Fibroblast of mammary gland (primary cell): ENCODE measurements around the gene SLC39A7.

Experiments
- DNase-seq: peaks from one replicate; pipeline ENCODE4 v3.0.0-alpha.2; 2010; ENCODE audit warnings: low read depth
- H3K4me3 ChIP-seq: 2 replicates; pipeline ENCODE4 v1.5.1; 2011; ENCODE audit warnings: low read depth, mild to moderate bottlenecking, low read length, moderate library complexity; ENCODE audit not compliant: control insufficient read depth
- CTCF ChIP-seq: conservative IDR thresholded peaks from 2 replicates; pipeline ENCODE4 v1.5.1; 2011; ENCODE audit warnings: low read depth, low read length, inconsistent platforms; ENCODE audit not compliant: control insufficient read depth, insufficient read depth

Gene SLC39A7

DNA sequence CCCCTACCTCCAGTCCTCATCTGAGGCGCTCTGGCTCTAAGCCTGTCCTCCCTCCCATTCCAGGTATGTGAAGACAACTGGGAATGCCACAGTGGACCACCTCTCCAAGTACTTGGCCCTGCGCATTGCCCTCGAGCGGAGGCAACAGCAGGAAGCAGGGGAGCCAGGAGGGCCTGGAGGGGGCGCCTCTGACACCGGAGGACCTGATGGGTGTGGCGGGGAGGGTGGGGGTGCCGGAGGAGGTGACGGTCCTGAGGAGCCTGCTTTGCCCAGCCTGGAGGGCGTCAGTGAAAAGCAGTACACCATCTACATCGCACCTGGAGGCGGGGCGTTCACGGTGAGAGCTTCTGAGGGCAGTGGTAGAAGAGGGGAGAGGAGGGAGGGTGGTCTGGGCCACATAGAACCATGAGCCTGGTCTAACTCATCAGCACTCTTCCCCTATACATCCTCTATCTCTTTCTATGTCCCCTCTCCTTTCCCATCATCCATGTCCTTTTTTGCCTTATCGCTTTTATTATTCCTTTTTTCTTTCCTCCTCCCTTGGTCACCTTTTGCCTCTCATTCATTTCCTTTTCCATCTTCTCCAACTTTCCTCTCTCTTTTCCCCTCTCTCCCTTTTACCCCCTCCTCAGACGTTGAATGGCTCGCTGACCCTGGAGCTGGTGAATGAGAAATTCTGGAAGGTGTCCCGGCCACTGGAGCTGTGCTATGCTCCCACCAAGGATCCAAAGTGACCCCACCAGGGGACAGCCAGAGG, 11.2 kb downstream of the SLC39A7 start:
- H3K4me3 ChIP-seq = no peak overlapping the region
- TF ChIP-seq CTCF = no peak
- DNase-seq = no peak

DNA sequence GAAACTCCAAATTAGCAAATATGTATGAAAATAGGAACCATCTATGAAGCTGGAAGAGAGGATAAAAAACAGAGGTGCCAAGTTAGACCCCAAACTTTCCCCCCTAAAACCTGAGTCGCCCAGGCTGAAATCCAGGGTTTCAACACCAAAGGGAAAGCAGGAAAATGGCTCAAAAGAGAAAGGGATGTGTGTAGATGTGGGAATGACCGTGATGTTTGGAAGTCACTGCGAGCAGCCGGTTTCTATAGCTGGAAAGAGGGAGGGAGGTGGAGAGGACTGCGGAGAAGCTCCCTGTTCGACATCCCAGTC, 12.1 kb downstream of the SLC39A7 start:
- no peak for DNase-seq
- no peak for TF ChIP-seq CTCF
- peak overlapping the region; percentile 55 for H3K4me3 ChIP-seq

DNA sequence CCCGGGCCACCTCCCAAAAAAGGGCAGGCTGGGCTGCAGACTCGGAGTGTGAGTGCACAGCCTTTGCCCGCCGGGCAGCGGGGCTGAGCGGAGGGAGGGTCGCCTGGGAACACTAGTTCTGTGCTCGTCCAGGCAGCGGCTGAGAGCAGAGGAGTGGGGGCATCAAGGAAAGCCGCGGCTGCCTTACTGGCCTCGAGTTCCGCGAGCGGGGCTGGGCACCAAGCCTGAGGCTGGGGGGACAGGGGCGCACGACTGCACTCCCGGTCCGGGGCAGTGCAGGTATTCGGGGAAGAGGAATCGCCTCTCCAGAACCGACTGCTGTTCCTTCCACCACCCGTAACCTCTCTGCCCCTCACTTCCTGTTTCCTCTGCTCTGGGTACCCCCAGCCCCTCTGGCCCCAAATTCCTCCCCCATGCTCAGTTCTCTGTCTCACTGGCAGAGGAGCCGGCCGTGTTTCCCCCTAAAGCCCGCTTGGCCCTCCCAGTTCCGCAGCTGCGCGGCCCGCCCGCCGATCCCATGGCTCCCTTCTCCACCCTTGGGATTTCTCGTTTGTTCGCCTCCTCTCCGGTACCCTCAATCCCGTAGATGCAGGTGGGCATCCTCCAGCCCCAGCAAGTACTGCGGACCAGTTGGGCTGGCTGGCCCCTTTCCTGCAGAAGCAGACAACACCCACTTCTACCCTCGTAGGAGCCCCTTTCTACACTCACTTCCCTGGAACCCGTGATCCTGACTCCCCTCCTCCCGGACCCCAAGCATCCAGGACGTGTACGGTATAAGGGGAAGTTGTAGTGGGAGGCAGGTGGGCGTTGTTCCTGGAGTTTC, 12.7 kb downstream of the SLC39A7 start:
- no peak for DNase-seq
- H3K4me3 ChIP-seq = peak overlapping the region; percentile 55
- TF ChIP-seq CTCF = no peak

- peak overlapping the region; percentile 55 for H3K4me3 ChIP-seq
- DNase-seq = no peak
- no peak for TF ChIP-seq CTCF
Measured at GRCh38 chr6:33213989-33214335, 13.3 kb downstream of the SLC39A7 start.

- TF ChIP-seq CTCF = no peak
- DNase-seq = no peak
- no peak overlapping the region for H3K4me3 ChIP-seq
Measured at GRCh38 chr6:33215271-33216116, 14.8 kb downstream of the SLC39A7 start.

- no peak for DNase-seq
- no peak for TF ChIP-seq CTCF
- no peak overlapping the region for H3K4me3 ChIP-seq
Measured at GRCh38 chr6:33216117-33216649, 15.5 kb downstream of the SLC39A7 start.
